Measurements from ENCODE around the gene NBAS. TPM values are rescaled to one million over a fixed set of nuclear protein-coding genes. Genes with fewer than 3 reads are reported as not detected.
"Not testable (repeated sequence)": the region's sequence is repeated elsewhere in the genome, so short reads cannot be mapped to it uniquely, and the experiment has no call there.

Gene NBAS
- total RNA-seq, 1 donor from 2014 or later, result 94.8 TPM

GRCh38 chr2:15265889-15266288 lies 295.2 kb downstream of the NBAS start:
- no peak for DNase-seq (ENCODE audit: low read depth in 2 of 2)

- DNase-seq (ENCODE audit: low read depth in 2 of 2), result no peak
These were observed 297.0 kb downstream of the NBAS start for GRCh38 chr2:15263976-15264685.

- no peak for DNase-seq (ENCODE audit: low read depth in 2 of 2)
These were observed 298.3 kb downstream of the NBAS start for GRCh38 chr2:15262792-15263191.

- no peak for DNase-seq (ENCODE audit: low read depth in 2 of 2)
These were observed 300.3 kb downstream of the NBAS start for GRCh38 chr2:15260835-15261234.

GRCh38 chr2:15260196-15260595 lies 300.9 kb downstream of the NBAS start:
- DNase-seq (ENCODE audit: low read depth in 2 of 2), result no peak

GRCh38 chr2:15259356-15259756 lies 301.8 kb downstream of the NBAS start:
- no peak for DNase-seq (ENCODE audit: low read depth in 2 of 2)

- DNase-seq (ENCODE audit: low read depth in 2 of 2), result not testable (repeated sequence)
These were observed 302.7 kb downstream of the NBAS start for GRCh38 chr2:15258385-15258784.

GRCh38 chr2:15253835-15254286 lies 307.3 kb downstream of the NBAS start:
- DNase-seq (ENCODE audit: low read depth in 2 of 2), result no peak

- DNase-seq (ENCODE audit: low read depth in 2 of 2), result no peak
These were observed 307.9 kb downstream of the NBAS start for GRCh38 chr2:15253247-15253646.

- DNase-seq (ENCODE audit: low read depth in 2 of 2), result no peak
These were observed 309.4 kb downstream of the NBAS start for GRCh38 chr2:15251753-15252152.

- DNase-seq (ENCODE audit: low read depth in 2 of 2), result not testable (repeated sequence)
These were observed 310.2 kb downstream of the NBAS start for GRCh38 chr2:15250946-15251345.

- no peak for DNase-seq (ENCODE audit: low read depth in 2 of 2)
These were observed 314.3 kb downstream of the NBAS start for GRCh38 chr2:15246870-15247269.

GRCh38 chr2:15243762-15244161 lies 317.4 kb downstream of the NBAS start:
- peak; percentile 19 to 41 for DNase-seq (ENCODE audit: low read depth in 2 of 2)

GRCh38 chr2:15242936-15243461 lies 318.1 kb downstream of the NBAS start:
- DNase-seq (ENCODE audit: low read depth in 2 of 2), result no peak

- no peak for DNase-seq (ENCODE audit: low read depth in 2 of 2)
These were observed 319.2 kb downstream of the NBAS start for GRCh38 chr2:15241929-15242328.

- peak; percentile 59 to 70 for DNase-seq (ENCODE audit: low read depth in 2 of 2)
These were observed 319.9 kb downstream of the NBAS start for GRCh38 chr2:15241201-15241600.

GRCh38 chr2:15238028-15238427 lies 323.1 kb downstream of the NBAS start:
- DNase-seq (ENCODE audit: low read depth in 2 of 2), result no peak

GRCh38 chr2:15230599-15231192 lies 330.4 kb downstream of the NBAS start:
- no peak for DNase-seq (ENCODE audit: low read depth in 2 of 2)

- no peak for DNase-seq (ENCODE audit: low read depth in 2 of 2)
These were observed 334.5 kb downstream of the NBAS start for GRCh38 chr2:15226661-15227060.

- DNase-seq (ENCODE audit: low read depth in 2 of 2), result no peak
These were observed 336.0 kb downstream of the NBAS start for GRCh38 chr2:15225131-15225530.

GRCh38 chr2:15224641-15225040 lies 336.5 kb downstream of the NBAS start:
- DNase-seq (ENCODE audit: low read depth in 2 of 2), result peak in 1 of 2 donors; percentile 5

GRCh38 chr2:15223887-15224286 lies 337.2 kb downstream of the NBAS start:
- DNase-seq (ENCODE audit: low read depth in 2 of 2), result peak; percentile 82 to 98

GRCh38 chr2:15222856-15223255 lies 338.3 kb downstream of the NBAS start:
- peak in 1 of 2 donors; percentile 54 for DNase-seq (ENCODE audit: low read depth in 2 of 2)

Measured in lung microvascular endothelial cell (primary cell).